HepG2 (cell line): ENCODE data around the gene PLOD3. TPM values are rescaled to one million over a fixed set of nuclear protein-coding genes. Genes with fewer than 3 reads are reported as not detected.

Source experiments
- ATAD3A ChIP-seq: sonication (generic); formaldehyde crosslinking; IDR thresholded peaks from 2 replicates; pipeline ENCODE4 v1.4.0; 2020; ENCODE audit warnings: missing genetic modification reagents
- BHLHE40 ChIP-seq: IDR thresholded peaks from 2 replicates; pipeline ENCODE4 v1.6.1; 2011; ENCODE audit warnings: low read length, improper control_type of control experiment
- E2F5 ChIP-seq: sonication (generic); formaldehyde crosslinking; conservative IDR thresholded peaks from 2 replicates; pipeline ENCODE4 v1.4.0; 2020; ENCODE audit warnings: missing genetic modification reagents
- EP300 ChIP-seq, 3 experiments: sonication (generic) in 1 of 3; formaldehyde crosslinking in 1 of 3; IDR thresholded peaks; 2 replicates each; pipeline versions ENCODE4 v1.5.1 to v1.6.1; 2011 to 2020; ENCODE audit warnings: low read depth in 2 of 3, low read length in 2 of 3, borderline replicate concordance in 1 of 3, improper control_type of control experiment in 1 of 3, mild to moderate bottlenecking in 1 of 3, missing genetic modification reagents in 1 of 3, moderate library complexity in 1 of 3
- IKZF1 ChIP-seq: fragments of 450-650 bp; IDR thresholded peaks from 2 replicates; pipeline ENCODE4 v1.7.1; 2016
- JARID2 ChIP-seq: sonication (generic); formaldehyde crosslinking; IDR thresholded peaks from 2 replicates; pipeline ENCODE4 v1.8.1; 2023; ENCODE audit warnings: missing genetic modification reagents, inconsistent platforms; ENCODE audit not compliant: insufficient replicate concordance
- KDM5A ChIP-seq: fragments of 200-600 bp; sonication (generic); IDR thresholded peaks from 2 replicates; pipeline ENCODE4 v1.7.0; 2018; ENCODE audit warnings: antibody characterized with exemption, mild to moderate bottlenecking, low read length, borderline replicate concordance
- MLX ChIP-seq: IDR thresholded peaks from 2 replicates; pipeline ENCODE4 v1.6.1; 2016
- NFYB ChIP-seq: sonication (generic); formaldehyde crosslinking; IDR thresholded peaks from 2 replicates; pipeline ENCODE4 v1.4.0; 2020; ENCODE audit warnings: missing genetic modification reagents
- NR2F1 ChIP-seq, 2 experiments: fragments of 450-650 bp in 1 of 2; formaldehyde crosslinking in 1 of 2; IDR thresholded peaks; 2 replicates each; pipeline versions ENCODE4 v1.5.0 to v1.6.1; 2016 to 2020; ENCODE audit warnings: mild to moderate bottlenecking in 1 of 2, missing compliant biosample characterization in 1 of 2, missing genetic modification reagents in 1 of 2, moderate library complexity in 1 of 2
- SALL1 ChIP-seq: sonication (generic); formaldehyde crosslinking; IDR thresholded peaks from 2 replicates; pipeline ENCODE4 v1.8.0; 2022; ENCODE audit warnings: mild to moderate bottlenecking, missing genetic modification reagents
- ZNF124 ChIP-seq: sonication (generic); formaldehyde crosslinking; IDR thresholded peaks from 2 replicates; pipeline ENCODE4 v1.4.0; 2020; ENCODE audit warnings: missing genetic modification reagents
- ZNF30 ChIP-seq: sonication (generic); formaldehyde crosslinking; IDR thresholded peaks from 2 replicates; pipeline ENCODE4 v1.5.0; 2020; ENCODE audit warnings: mild to moderate bottlenecking, missing genetic modification reagents
- ZNF382 ChIP-seq: sonication (generic); formaldehyde crosslinking; IDR thresholded peaks from 2 replicates; pipeline ENCODE4 v1.5.0; 2020; ENCODE audit warnings: missing genetic modification reagents, mild to moderate bottlenecking, borderline replicate concordance
- ZNF678 ChIP-seq: sonication (generic); formaldehyde crosslinking; IDR thresholded peaks from 2 replicates; pipeline ENCODE4 v1.4.0; 2020; ENCODE audit warnings: mild to moderate bottlenecking, missing genetic modification reagents
- ZNF788 ChIP-seq: sonication (generic); formaldehyde crosslinking; IDR thresholded peaks from 2 replicates; pipeline ENCODE4 v1.5.0; 2020; ENCODE audit warnings: mild to moderate bottlenecking, missing genetic modification reagents, borderline replicate concordance
- polyA plus RNA-seq, 8 experiments: library from polyadenylated mRNA; depleted of rRNA in 3 of 8; stranded (reverse) in 7 of 8; unstranded in 1 of 8; fragments of >200 nt; fragmentation: Illumina TruSeq in 4 of 8; extraction: Trizol in 4 of 8; gene quantifications; 2 replicates each; pipeline versions ENCODE4 v1.2.1 to v1.2.3, GENCODE V29; 2011 to 2016; ENCODE audit warnings: low read depth in 4 of 8, missing spikeins in 1 of 8, mixed read lengths in 1 of 8; ENCODE audit not compliant: insufficient read depth in 1 of 8
- total RNA-seq, 5 experiments: library from RNA; depleted of rRNA; stranded (reverse); fragments of >200 nt; fragmentation: Illumina TruSeq; extraction: Trizol; gene quantifications; 2 replicates each; pipeline ENCODE4 v1.2.3, GENCODE V29; 2016; ENCODE audit warnings: low read depth in 1 of 5
- TF ChIP-seq, protein P1 (sequence below): fragments of 450-650 bp; IDR thresholded peaks from 2 replicates; pipeline ENCODE4 v1.6.1; 2017; ENCODE audit warnings: mild to moderate bottlenecking
- TF ChIP-seq, protein P2 (sequence below), 2 experiments: sonication (generic) in 1 of 2; formaldehyde crosslinking in 1 of 2; IDR thresholded peaks; 2 replicates each; pipeline versions ENCODE4 v1.6.1 to v1.9.0; 2014 to 2022; ENCODE audit warnings: antibody characterized with exemption in 1 of 2, borderline replicate concordance in 1 of 2, inconsistent platforms in 1 of 2, low read depth in 1 of 2, missing genetic modification reagents in 1 of 2
- TF ChIP-seq, protein P3 (sequence below): sonication (generic); formaldehyde crosslinking; IDR thresholded peaks from 2 replicates; pipeline ENCODE4 v1.5.0; 2020; ENCODE audit warnings: mild to moderate bottlenecking, low read depth, missing genetic modification reagents, borderline replicate concordance

Gene PLOD3
- total and polyA plus RNA-seq, 2 of the 13 experiments (the other 11 are each of a cell fraction or from before 2014, with no cell fraction given), result 65.8 to 67.4 TPM

DNA sequence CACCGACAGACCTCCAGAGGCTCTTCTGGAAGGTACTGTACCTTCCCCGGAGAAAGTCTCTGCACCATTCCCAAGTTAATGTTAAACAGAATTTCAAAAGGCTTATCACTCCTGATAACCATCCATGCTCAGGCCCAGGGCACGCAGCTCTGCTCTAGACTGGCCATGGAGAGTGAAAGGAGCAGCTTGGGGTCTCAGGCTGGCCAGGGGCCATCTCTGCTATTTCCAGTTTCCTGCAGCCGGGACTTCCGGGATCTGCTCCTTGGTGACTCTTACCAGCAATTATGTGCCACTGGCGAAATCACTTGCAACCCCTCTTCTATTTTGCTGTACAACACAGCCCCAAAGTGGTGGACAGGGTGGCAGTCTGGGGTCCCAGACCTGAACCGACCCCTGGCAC, 14.3 kb upstream of the PLOD3 start (continued):
- no peak for TF ChIP-seq EP300 (IDR thresholded peaks at IDR 0.05; ENCODE audit: low read depth in 2 of 2, low read length in 2 of 2)
- no peak for TF ChIP-seq EP300 (CRISPR knock-in tag; IDR thresholded peaks at IDR 0.05; ENCODE audit: borderline replicate concordance)
- peak; percentile 46; the same call in 1 of the 2 replicates for TF ChIP-seq MLX (CRISPR knock-in tag)
- TF ChIP-seq NR2F1 (CRISPR knock-in tag; IDR thresholded peaks at IDR 0.05), result no peak
- TF ChIP-seq NFYB (CRISPR knock-in tag), result no peak
- TF ChIP-seq ZNF788 (CRISPR knock-in tag), result no peak
- TF ChIP-seq, protein P1, sequence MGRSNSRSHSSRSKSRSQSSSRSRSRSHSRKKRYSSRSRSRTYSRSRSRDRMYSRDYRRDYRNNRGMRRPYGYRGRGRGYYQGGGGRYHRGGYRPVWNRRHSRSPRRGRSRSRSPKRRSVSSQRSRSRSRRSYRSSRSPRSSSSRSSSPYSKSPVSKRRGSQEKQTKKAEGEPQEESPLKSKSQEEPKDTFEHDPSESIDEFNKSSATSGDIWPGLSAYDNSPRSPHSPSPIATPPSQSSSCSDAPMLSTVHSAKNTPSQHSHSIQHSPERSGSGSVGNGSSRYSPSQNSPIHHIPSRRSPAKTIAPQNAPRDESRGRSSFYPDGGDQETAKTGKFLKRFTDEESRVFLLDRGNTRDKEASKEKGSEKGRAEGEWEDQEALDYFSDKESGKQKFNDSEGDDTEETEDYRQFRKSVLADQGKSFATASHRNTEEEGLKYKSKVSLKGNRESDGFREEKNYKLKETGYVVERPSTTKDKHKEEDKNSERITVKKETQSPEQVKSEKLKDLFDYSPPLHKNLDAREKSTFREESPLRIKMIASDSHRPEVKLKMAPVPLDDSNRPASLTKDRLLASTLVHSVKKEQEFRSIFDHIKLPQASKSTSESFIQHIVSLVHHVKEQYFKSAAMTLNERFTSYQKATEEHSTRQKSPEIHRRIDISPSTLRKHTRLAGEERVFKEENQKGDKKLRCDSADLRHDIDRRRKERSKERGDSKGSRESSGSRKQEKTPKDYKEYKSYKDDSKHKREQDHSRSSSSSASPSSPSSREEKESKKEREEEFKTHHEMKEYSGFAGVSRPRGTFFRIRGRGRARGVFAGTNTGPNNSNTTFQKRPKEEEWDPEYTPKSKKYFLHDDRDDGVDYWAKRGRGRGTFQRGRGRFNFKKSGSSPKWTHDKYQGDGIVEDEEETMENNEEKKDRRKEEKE, result no peak
- TF ChIP-seq, protein P2, sequence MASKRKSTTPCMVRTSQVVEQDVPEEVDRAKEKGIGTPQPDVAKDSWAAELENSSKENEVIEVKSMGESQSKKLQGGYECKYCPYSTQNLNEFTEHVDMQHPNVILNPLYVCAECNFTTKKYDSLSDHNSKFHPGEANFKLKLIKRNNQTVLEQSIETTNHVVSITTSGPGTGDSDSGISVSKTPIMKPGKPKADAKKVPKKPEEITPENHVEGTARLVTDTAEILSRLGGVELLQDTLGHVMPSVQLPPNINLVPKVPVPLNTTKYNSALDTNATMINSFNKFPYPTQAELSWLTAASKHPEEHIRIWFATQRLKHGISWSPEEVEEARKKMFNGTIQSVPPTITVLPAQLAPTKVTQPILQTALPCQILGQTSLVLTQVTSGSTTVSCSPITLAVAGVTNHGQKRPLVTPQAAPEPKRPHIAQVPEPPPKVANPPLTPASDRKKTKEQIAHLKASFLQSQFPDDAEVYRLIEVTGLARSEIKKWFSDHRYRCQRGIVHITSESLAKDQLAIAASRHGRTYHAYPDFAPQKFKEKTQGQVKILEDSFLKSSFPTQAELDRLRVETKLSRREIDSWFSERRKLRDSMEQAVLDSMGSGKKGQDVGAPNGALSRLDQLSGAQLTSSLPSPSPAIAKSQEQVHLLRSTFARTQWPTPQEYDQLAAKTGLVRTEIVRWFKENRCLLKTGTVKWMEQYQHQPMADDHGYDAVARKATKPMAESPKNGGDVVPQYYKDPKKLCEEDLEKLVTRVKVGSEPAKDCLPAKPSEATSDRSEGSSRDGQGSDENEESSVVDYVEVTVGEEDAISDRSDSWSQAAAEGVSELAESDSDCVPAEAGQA (IDR thresholded peaks at IDR 0.05; ENCODE audit: low read depth), result no peak
- TF ChIP-seq, protein P2 (CRISPR knock-in tag; IDR thresholded peaks at IDR 0.05; ENCODE audit: borderline replicate concordance), result no peak
- no peak for TF ChIP-seq KDM5A
- TF ChIP-seq ZNF30, result no peak
- TF ChIP-seq ZNF124 (CRISPR knock-in tag), result 0 out of 2 replicates have a peak, but pooled peaks have one; percentile 55
- no peak for TF ChIP-seq ZNF382
- no peak for TF ChIP-seq ZNF678 (CRISPR knock-in tag)
- peak; percentile 28; the same call in 1 of the 2 replicates for TF ChIP-seq SALL1
- no peak for TF ChIP-seq IKZF1
- TF ChIP-seq BHLHE40, result no peak
- TF ChIP-seq ATAD3A, result no peak
- TF ChIP-seq E2F5 (CRISPR knock-in tag), result no peak
- TF ChIP-seq, protein P3, sequence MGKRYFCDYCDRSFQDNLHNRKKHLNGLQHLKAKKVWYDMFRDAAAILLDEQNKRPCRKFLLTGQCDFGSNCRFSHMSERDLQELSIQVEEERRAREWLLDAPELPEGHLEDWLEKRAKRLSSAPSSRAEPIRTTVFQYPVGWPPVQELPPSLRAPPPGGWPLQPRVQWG (CRISPR knock-in tag), result no peak
- TF ChIP-seq JARID2 (CRISPR knock-in tag), result no peak
